ENCODE data around the gene CSMD2. TPM values are rescaled to one million over a fixed set of nuclear protein-coding genes. Genes with fewer than 3 reads are reported as not detected.

CSMD2 gene
- total and polyA plus RNA-seq, 2 of the 8 experiments (the other 6 are each of a cell fraction or from before 2014, with no cell fraction given): 7.0 to 14.7 TPM

- H4K20me1 ChIP-seq (replicated peaks in 1 of 2; ENCODE audit: control insufficient read depth in 1 of 2, insufficient read depth in 2 of 2, low read length in 2 of 2): peaks cover 0 to 6% of the 10 kb centered on the region in 2 experiments
- peaks cover 4% of the 10 kb centered on the region; the same call in 1 of the 2 replicates for H3K79me1 ChIP-seq (ENCODE audit: low read depth, low read length)
- H2BK20ac ChIP-seq (ENCODE audit: low read length): no peak overlapping the region
- H3K36me3 ChIP-seq (ENCODE audit: control insufficient read depth in 2 of 4, insufficient read depth in 4 of 4, low read length in 3 of 4): no peaks in the 10 kb centered on the region
- no peak overlapping the region for H2BK15ac ChIP-seq (ENCODE audit: low read length)
- no peak overlapping the region for H2AK5ac ChIP-seq (ENCODE audit: low read depth, low read length)
- no peak overlapping the region for H3K4ac ChIP-seq (replicated peaks; ENCODE audit: insufficient read length, low read depth, low read length)
- H2BK5ac ChIP-seq (ENCODE audit: low read depth, low read length): no peak overlapping the region
- no peak overlapping the region for H4K91ac ChIP-seq (replicated peaks; ENCODE audit: insufficient read length, low read length)
- no peak overlapping the region for H3K56ac ChIP-seq (replicated peaks; ENCODE audit: insufficient read length, low read depth, low read length)
- H3K27me3 ChIP-seq (replicated peaks in 1 of 4; ENCODE audit: control insufficient read depth in 3 of 4, extremely low read depth in 1 of 4, insufficient read depth in 3 of 4, low read length in 3 of 4): no peaks in the 10 kb centered on the region
- H3K23me2 ChIP-seq (ENCODE audit: low read depth, low read length): no peaks in the 10 kb centered on the region
- ChIA-PET POLR2A (ENCODE audit: partially characterized antibody) (no interaction called here), CTCF (ENCODE audit: partially characterized antibody) (interaction anchor here (0.8 to 1.3 kb wide), 5 partner anchors 11 to 694 kb away, joined by 3 read pairs; no protein-coding TSS in a partner anchor)
- no peaks in the 10 kb centered on the region for H3K9me3 ChIP-seq (ENCODE audit: insufficient read depth in 2 of 2, low read depth in 1 of 2, low read length in 1 of 2)
- H3K23ac ChIP-seq (ENCODE audit: insufficient read length): no peak overlapping the region
- H3K18ac ChIP-seq (ENCODE audit: extremely low read depth, low read length): no peak overlapping the region
- no peak for FAIRE-seq
- no peak overlapping the region for H2AFZ ChIP-seq (ENCODE audit: low read length)
- H3K4me1 ChIP-seq (replicated peaks in 1 of 4; ENCODE audit: control insufficient read depth in 3 of 4, insufficient read depth in 4 of 4, low read length in 3 of 4): peaks cover 0 to 2% (median 0%) of the 10 kb centered on the region in 4 experiments; a peak in 2 of 7 replicates
- H2BK120ac ChIP-seq (replicated peaks; ENCODE audit: low read depth, low read length): no peak overlapping the region
- DNase-seq (ENCODE audit: low read depth in 1 of 2, low spot score in 2 of 2): no peak
- H3K27ac ChIP-seq (ENCODE audit: low read depth, low read length): no peak overlapping the region
- H3K9ac ChIP-seq (replicated peaks in 1 of 4; ENCODE audit: extremely low read depth in 1 of 4, low read depth in 3 of 4, low read length in 3 of 4): no peak overlapping the region
- no peak overlapping the region for H2BK12ac ChIP-seq (ENCODE audit: low read depth, low read length)
- H3K14ac ChIP-seq (ENCODE audit: insufficient read length): no peak overlapping the region
- no peak overlapping the region for H3K4me2 ChIP-seq (ENCODE audit: insufficient read depth in 1 of 2, low read depth in 2 of 2, low read length in 2 of 2)
- WGBS, 2 experiments (ENCODE audit: extremely low coverage in 1 of 2, insufficient coverage in 1 of 2, insufficient read length in 1 of 2, insufficient replicate concordance in 2 of 2, low coverage in 1 of 2, low lambda C conversion rate in 2 of 2, missing lambda C conversion rate in 1 of 2): 84% methylated on average over 3 of the region's 3 CpGs; no CpG with 5 or more reads in 1 of the 2 experiments
- H4K5ac ChIP-seq (ENCODE audit: insufficient read length, low read depth, low read length): no peak overlapping the region
- H3K79me2 ChIP-seq (ENCODE audit: control insufficient read depth in 1 of 2, insufficient read depth in 2 of 2, low read length in 2 of 2): no peaks in the 10 kb centered on the region; a peak in 1 of 4 replicates
- no peak overlapping the region for H4K8ac ChIP-seq (ENCODE audit: extremely low read depth, insufficient read depth, low read length)
- H3K4me3 ChIP-seq (ENCODE audit: extremely low read depth in 1 of 4, insufficient read depth in 2 of 4, low read depth in 3 of 4, low read length in 4 of 4): no peak overlapping the region
- TF ChIP-seq SIRT6 (IDR thresholded peaks at IDR 0.05; ENCODE audit: low read length): no peak
- TF ChIP-seq MAFK (IDR thresholded peaks at IDR 0.05; ENCODE audit: low read depth, low read length): no peak
- no peak for TF ChIP-seq YY1 (IDR thresholded peaks at IDR 0.05; ENCODE audit: low read depth, low read length)
- TF ChIP-seq EGR1 (IDR thresholded peaks at IDR 0.05; ENCODE audit: borderline replicate concordance, low read depth, low read length): no peak
- TF ChIP-seq SIN3A (conservative IDR thresholded peaks at IDR 0.05 in 1 of 2, IDR thresholded peaks at IDR 0.05 in 1 of 2; ENCODE audit: low read depth in 1 of 2, low read length in 2 of 2): no peak
- no peak for TF ChIP-seq KDM4A (IDR thresholded peaks at IDR 0.05; ENCODE audit: low read depth, low read length, severe bottlenecking)
- TF ChIP-seq PHF8 (conservative IDR thresholded peaks at IDR 0.05; ENCODE audit: low read depth, low read length): no peak
- TF ChIP-seq EP300 (IDR thresholded peaks at IDR 0.05; ENCODE audit: borderline replicate concordance in 1 of 2, low read depth in 2 of 2, low read length in 2 of 2): no peak
- no peak for TF ChIP-seq SRF (IDR thresholded peaks at IDR 0.05; ENCODE audit: low read depth, low read length)
- no peak for TF ChIP-seq BACH1 (IDR thresholded peaks at IDR 0.05; ENCODE audit: low read length)
- TF ChIP-seq ATF3 (IDR thresholded peaks at IDR 0.05; ENCODE audit: insufficient read depth, low read depth, low read length): no peak
- no peak for TF ChIP-seq TCF12 (IDR thresholded peaks at IDR 0.05; ENCODE audit: low read depth, low read length)
- no peak for TF ChIP-seq CBX5 (IDR thresholded peaks at IDR 0.05; ENCODE audit: low read depth, low read length)
- no peak for TF ChIP-seq GTF2F1 (IDR thresholded peaks at IDR 0.05; ENCODE audit: borderline replicate concordance, low read depth, low read length)
These were observed 176.9 kb downstream of the CSMD2 start for GRCh38 chr1:33988161-33988560.
